Spleen (tissue), 7 donors: ENCODE measurements around the gene IGFL4.

Experiments used
- POLR2A ChIP-seq, 3 donors: fragments of 450-650 bp; IDR thresholded peaks; one replicate each; pipeline ENCODE4 v1.5.1; 2017; ENCODE audit warnings: antibody characterized with exemption in 3 of 3, mild to moderate bottlenecking in 1 of 3
- TF ChIP-seq, protein P1 (sequence below), 11 experiments: fragments of 200-600 bp in 7 of 11; fragments of 450-650 bp in 4 of 11; sonication (generic) in 4 of 11; IDR thresholded peaks in 8 of 11; conservative IDR thresholded peaks in 3 of 11; 1 replicate in 7 of 11; 2 replicates in 4 of 11; pipeline versions ENCODE4 v1.4.0 to v1.8.0; 2016 to 2021; ENCODE audit warnings: antibody characterized with exemption in 11 of 11, inconsistent platforms in 4 of 11, mild to moderate bottlenecking in 1 of 11
- donor health status: DM: no; HTN: no; CAD: no; lungs with moderate emphysema.
- donor health status: DM: no; HTN: no; CAD: no.
- donor health status: DM: no; HTN: no; CAD: no.

DNA sequence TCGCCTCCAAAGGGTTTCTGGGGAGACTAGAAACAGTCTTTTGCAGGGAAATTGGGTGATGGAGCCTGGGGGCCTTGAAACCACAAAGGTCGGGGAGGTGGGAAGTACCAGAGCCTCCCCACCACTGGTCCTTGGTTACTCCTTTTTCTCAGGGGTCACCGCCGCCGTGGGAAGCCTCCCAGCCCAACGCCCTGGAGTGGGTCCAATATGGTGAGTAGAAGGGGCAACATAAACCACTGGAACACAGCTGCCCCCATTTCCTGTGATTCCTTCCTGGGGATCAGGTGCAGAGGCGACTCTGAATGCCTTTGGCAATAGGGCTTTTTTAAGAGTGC lies 23.7 kb downstream of the IGFL4 start:
- TF ChIP-seq, protein P1, sequence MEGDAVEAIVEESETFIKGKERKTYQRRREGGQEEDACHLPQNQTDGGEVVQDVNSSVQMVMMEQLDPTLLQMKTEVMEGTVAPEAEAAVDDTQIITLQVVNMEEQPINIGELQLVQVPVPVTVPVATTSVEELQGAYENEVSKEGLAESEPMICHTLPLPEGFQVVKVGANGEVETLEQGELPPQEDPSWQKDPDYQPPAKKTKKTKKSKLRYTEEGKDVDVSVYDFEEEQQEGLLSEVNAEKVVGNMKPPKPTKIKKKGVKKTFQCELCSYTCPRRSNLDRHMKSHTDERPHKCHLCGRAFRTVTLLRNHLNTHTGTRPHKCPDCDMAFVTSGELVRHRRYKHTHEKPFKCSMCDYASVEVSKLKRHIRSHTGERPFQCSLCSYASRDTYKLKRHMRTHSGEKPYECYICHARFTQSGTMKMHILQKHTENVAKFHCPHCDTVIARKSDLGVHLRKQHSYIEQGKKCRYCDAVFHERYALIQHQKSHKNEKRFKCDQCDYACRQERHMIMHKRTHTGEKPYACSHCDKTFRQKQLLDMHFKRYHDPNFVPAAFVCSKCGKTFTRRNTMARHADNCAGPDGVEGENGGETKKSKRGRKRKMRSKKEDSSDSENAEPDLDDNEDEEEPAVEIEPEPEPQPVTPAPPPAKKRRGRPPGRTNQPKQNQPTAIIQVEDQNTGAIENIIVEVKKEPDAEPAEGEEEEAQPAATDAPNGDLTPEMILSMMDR (IDR thresholded peaks at IDR 0.05 in 8 of 11, conservative IDR thresholded peaks at IDR 0.05 in 3 of 11) = peak in 8 of 11 experiments; percentile 12 to 77 (median 52)
- TF ChIP-seq POLR2A (IDR thresholded peaks at IDR 0.05) = no peak
